ENCODE results near the gene TM6SF1. TPM values are rescaled to one million over a fixed set of nuclear protein-coding genes. Genes with fewer than 3 reads are reported as not detected.

TM6SF1 gene
- total and polyA plus RNA-seq, 9 of the 15 experiments (the other 6 are each of a cell fraction or from before 2014, with no cell fraction given), result 1.0 to 5.6 (median 3.5) TPM

DNA sequence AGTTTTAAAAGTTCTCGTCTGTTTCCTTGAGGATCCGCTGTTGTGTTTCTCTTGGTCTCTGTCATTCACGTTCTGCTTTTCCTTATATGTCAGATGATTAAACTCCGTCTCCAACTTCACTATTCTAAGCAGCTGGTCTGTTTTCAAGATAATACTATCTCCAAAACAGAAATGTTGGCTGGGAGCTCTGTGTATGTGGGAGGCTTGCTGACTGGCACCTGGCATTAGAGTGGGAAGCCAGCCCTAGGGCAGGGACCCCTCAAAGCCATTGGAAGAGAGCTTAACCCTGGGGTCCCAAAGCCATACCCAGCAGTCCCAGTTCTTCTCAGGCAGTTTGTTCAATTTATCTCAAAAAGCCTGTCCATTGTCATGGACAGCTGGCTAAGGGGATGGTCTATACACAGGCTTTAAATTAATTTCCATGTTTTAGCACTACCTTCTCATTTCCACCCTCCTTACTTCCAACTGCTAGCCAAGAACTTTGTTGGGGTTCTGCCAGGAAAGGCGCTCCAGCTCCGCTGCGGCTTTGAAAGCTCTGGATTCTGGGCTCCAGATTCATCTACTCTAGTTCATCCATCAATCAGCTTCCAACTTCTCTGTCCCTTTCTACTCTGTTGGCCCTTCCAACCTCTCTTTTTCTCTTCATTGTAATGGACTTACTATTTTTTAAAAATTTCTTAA lies 49.6 kb upstream of the TM6SF1 start:
- FAIRE-seq (no peak), DNase-seq (ENCODE audit: extremely low read depth in 1 of 4, low spot score in 3 of 4) (no peak), ATAC-seq (no peak)
- no peak overlapping the region for H3K4me3 ChIP-seq
- H3K9ac ChIP-seq (ENCODE audit: insufficient read depth in 1 of 2, low read depth in 2 of 2, low read length in 2 of 2), result no peak overlapping the region
- TF ChIP-seq STAG1 (CRISPR knock-in tag; IDR thresholded peaks at IDR 0.05; ENCODE audit: borderline replicate concordance), result no peak
- TF ChIP-seq LARP7 (IDR thresholded peaks at IDR 0.05), result no peak
- TF ChIP-seq, protein P1, sequence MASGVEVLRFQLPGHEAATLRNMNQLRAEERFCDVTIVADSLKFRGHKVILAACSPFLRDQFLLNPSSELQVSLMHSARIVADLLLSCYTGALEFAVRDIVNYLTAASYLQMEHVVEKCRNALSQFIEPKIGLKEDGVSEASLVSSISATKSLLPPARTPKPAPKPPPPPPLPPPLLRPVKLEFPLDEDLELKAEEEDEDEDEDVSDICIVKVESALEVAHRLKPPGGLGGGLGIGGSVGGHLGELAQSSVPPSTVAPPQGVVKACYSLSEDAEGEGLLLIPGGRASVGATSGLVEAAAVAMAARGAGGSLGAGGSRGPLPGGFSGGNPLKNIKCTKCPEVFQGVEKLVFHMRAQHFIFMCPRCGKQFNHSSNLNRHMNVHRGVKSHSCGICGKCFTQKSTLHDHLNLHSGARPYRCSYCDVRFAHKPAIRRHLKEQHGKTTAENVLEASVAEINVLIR (CRISPR knock-in tag; IDR thresholded peaks at IDR 0.05), result no peak
- TF ChIP-seq SIX5 (IDR thresholded peaks at IDR 0.05; ENCODE audit: borderline replicate concordance in 1 of 2, insufficient read depth in 1 of 2, low read depth in 1 of 2, low read length in 2 of 2), result no peak
- TF ChIP-seq BCL6 (CRISPR knock-in tag; IDR thresholded peaks at IDR 0.05), result no peak
- H3K4me2 ChIP-seq (ENCODE audit: insufficient read depth, low read length), result no peak overlapping the region
- ChIA-PET CTCF (ENCODE audit: low intra/inter-chr PET ratio) (no interaction called here), POLR2A (interaction anchor here (0.6 to 2.4 kb wide), 7 partner anchors 9 to 518 kb away, joined by 3 to 15 read pairs (median 3); partner anchors contain the start of genes BTBD1 and RPS17)
- H3K27me3 ChIP-seq (ENCODE audit: control insufficient read depth in 2 of 2, insufficient read depth in 2 of 2, low read length in 2 of 2), result no peaks in the 10 kb centered on the region
- peaks cover 0 to 15% of the 10 kb centered on the region in 2 experiments; a peak in 4 of 5 replicates for H3K4me1 ChIP-seq (replicated peaks in 1 of 2; ENCODE audit: control insufficient read depth in 2 of 2, insufficient read depth in 2 of 2, low read length in 2 of 2)
- 84% methylated on average over 7 of the region's 7 CpGs for WGBS (ENCODE audit: insufficient coverage, low coverage, missing lambda C conversion rate)
- no peaks in the 10 kb centered on the region for H3K9me3 ChIP-seq (replicated peaks; ENCODE audit: control insufficient read depth, insufficient read depth, low read depth, low read length)
- in situ Hi-C loops (cut with MboI), result no loop called here
- H3K79me2 ChIP-seq (ENCODE audit: control insufficient read depth, insufficient read depth, low read length), result peaks cover 65% of the 10 kb centered on the region
- H3K36me3 ChIP-seq (ENCODE audit: control insufficient read depth, insufficient read depth, low read length), result peaks cover 82% of the 10 kb centered on the region
- H4K20me1 ChIP-seq (replicated peaks; ENCODE audit: control insufficient read depth, insufficient read depth, low read length), result peaks cover 17% of the 10 kb centered on the region
- H3K27ac ChIP-seq (ENCODE audit: extremely low read depth, low read depth, low read length), result no peak overlapping the region
- H2AFZ ChIP-seq (ENCODE audit: low read depth, low read length), result no peak overlapping the region
- BruUV-seq (replicated peaks), result no TSS peak
- intact Hi-C loops (cut with micrococcal nuclease), result no loop called here
- H3K9me1 ChIP-seq (ENCODE audit: control insufficient read depth, insufficient read depth, low read length), result no peaks in the 10 kb centered on the region

Data from K562 (cell line).